Mucosa of stomach (tissue), 1 donor: Measurements from ENCODE around the gene PRX.

Experiments used
- H3K27me3 ChIP-seq: one replicate; pipeline ENCODE4 v1.7.0; 2013; ENCODE audit warnings: mild to moderate bottlenecking, low read length; ENCODE audit not compliant: control insufficient read depth, insufficient read depth
- H3K36me3 ChIP-seq: one replicate; pipeline ENCODE4 v1.7.0; 2013; ENCODE audit warnings: low read length; ENCODE audit not compliant: control insufficient read depth, insufficient read depth
- H3K4me1 ChIP-seq: one replicate; pipeline ENCODE4 v1.7.0; 2013; ENCODE audit warnings: mild to moderate bottlenecking, low read length; ENCODE audit not compliant: control insufficient read depth, insufficient read depth
- H3K4me3 ChIP-seq: one replicate; pipeline ENCODE4 v1.7.0; 2013; ENCODE audit warnings: low read length
- H3K9ac ChIP-seq: one replicate; pipeline ENCODE4 v1.7.0; 2013; ENCODE audit warnings: mild to moderate bottlenecking, low read length, moderate library complexity
- H3K9me3 ChIP-seq: one replicate; pipeline ENCODE4 v1.7.0; 2013; ENCODE audit warnings: mild to moderate bottlenecking, low read length, moderate library complexity; ENCODE audit not compliant: control insufficient read depth
- donor health status: Pancreatic carcinoma.

PRX gene

DNA sequence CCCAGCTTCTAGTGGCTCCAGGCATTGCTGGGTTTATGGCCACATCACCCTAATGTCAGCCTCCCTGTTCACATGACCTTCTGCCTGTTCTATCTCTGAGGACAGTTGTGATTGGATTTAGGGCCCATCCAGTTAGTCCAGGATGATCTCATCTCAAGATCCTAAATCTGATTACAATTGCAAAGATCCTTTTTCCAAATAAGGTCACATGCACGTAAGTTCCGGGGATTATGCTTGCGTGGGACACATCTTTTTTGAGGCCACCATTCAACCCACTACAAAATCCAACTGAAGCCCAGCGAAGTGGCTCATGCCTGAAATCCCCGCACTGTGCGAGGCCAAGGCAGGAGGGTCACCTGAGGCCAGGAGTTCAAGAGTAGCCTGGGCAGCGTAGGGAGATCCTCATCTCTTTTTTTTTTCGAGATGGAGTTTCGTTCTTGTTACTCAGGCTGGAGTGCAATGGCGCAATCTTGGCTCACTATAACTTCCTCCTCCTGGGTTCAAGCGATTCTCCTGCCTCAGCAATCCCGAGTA, 52.4 kb downstream of the PRX start:
- H3K36me3 ChIP-seq, result no peaks in the 10 kb centered on the region
- H3K9ac ChIP-seq, result no peak overlapping the region
- peaks cover 6% of the 10 kb centered on the region for H3K4me1 ChIP-seq
- no peaks in the 10 kb centered on the region for H3K27me3 ChIP-seq
- H3K9me3 ChIP-seq, result no peaks in the 10 kb centered on the region
- H3K4me3 ChIP-seq, result no peak overlapping the region

DNA sequence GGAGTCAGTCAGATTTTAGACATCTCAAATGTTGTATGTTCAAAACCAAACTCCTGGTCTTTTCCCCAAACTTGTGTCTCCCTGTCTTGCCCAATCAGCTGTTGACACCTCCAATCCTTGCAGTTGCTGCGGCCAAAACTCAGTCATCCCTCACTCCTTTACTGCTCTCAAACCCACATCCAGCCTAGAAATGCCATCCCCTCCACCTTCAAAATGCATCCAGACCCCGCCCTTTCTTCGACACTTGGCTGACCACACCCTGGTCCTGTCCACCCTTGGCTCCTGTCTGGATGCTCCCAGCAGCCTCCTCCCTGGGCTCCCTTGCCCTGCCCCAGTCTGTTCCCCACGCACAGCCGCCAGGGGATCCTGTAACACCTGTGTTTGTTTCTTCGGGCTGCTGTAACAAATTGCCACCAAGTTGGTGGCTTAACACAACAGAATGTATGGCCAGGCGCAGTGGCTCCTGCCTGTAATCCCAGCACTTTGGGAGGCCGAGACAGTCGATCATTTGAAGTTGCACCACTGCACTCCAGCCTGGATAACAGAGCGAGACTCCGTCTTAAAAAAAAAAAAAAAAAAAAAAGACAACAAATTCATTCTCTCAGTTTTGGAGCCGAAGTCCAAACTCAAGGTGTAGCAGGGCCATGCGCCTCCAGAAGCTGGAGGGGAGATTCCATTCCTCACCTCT, 53.0 kb downstream of the PRX start:
- Histone ChIP-seq H3K4me1 (peaks cover 3% of the 10 kb centered on the region), H3K36me3 (no peaks in the 10 kb centered on the region), H3K4me3 (no peak overlapping the region), H3K9me3 (no peaks in the 10 kb centered on the region), H3K27me3 (no peaks in the 10 kb centered on the region), H3K9ac (no peak overlapping the region)

DNA sequence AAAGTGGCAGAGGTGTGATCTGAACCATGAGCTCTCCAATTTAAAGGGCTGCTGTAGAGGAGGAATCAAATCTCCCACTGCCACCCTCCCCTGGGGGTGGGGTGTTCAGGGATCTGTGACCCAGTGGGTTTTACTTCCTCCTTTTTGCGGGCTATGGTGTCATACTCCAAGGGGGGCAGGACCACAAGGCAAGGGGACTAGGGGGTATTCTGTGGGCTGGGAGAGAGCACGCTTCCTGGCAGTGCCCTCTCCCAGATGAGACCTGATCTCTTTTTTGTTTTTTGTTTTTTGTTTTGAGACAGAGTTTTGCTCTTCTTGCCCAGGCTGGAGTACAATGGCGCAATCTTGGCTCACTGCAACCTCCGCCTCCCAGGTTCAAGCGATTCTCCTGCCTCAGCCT, 54.4 kb downstream of the PRX start:
- no peaks in the 10 kb centered on the region for H3K36me3 ChIP-seq
- H3K9ac ChIP-seq, result no peak overlapping the region
- H3K9me3 ChIP-seq, result no peaks in the 10 kb centered on the region
- H3K4me1 ChIP-seq, result no peaks in the 10 kb centered on the region
- no peak overlapping the region for H3K4me3 ChIP-seq
- H3K27me3 ChIP-seq, result no peaks in the 10 kb centered on the region

DNA sequence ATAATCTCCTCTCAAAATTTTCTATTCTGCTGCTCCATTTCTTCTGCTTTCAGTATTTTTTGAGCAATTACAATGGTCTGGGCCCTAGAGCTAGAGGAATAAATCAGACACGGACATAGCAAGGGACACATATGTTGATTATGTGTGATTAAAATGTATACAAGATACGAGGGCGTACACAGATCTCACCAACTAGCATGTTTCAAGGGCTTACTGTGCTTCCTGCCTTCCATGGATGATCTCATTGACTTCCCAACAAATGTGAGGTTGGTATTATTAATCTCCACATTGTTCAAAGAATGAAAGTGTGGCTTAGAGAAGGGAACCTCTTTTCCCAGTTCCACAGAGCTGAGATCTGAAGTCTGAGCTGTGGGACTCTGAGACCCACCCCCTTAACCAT, 55.5 kb downstream of the PRX start:
- Histone ChIP-seq H3K4me3 (no peak overlapping the region), H3K9ac (no peak overlapping the region), H3K4me1 (no peaks in the 10 kb centered on the region), H3K27me3 (no peaks in the 10 kb centered on the region), H3K9me3 (no peaks in the 10 kb centered on the region), H3K36me3 (no peaks in the 10 kb centered on the region)

DNA sequence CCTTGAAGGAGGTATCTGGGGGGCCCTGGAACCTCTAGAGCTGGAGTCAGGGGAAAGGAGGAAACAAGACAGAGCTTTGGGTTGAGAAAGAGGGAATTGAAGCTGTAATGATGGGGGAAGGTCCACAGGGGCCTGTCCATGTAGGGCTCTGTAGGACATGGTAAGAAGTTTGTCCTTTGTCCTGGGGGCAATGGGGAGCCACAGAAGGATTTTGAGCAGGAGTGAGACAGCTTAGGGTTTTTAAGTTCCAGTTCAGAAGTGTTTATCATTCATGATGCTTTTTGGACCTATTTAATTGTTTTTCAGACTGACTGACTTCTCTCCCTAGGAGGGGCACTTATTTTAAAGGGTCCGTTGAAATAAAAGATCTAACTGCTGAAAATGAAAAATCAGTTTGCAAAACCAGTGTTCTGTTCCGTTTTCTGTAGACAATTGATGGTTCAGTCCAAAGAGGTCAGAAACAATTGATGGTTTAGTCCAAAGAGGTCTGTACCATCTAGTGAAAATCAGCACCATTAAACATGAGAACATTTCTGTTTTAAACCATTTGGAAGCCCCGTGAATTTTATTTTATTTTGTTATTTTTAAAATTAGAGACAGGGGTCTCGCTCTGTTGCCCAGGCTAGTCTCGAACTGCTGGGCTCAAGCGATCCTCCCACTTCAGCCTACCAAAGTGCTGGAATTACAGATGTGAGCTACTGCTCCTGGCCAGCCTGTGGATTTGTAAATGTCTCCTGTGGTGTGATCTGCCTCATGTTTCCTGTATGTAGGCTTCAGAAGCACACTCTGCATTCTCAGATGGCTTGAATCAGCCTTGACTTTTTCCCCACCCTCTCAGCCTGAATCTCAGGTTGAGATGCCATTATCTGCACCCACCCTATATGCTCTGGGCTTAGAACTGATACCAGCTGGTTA, 56.2 kb downstream of the PRX start:
- H3K4me1 ChIP-seq, result no peaks in the 10 kb centered on the region
- H3K9me3 ChIP-seq, result no peaks in the 10 kb centered on the region
- H3K4me3 ChIP-seq, result no peak overlapping the region
- H3K36me3 ChIP-seq, result no peaks in the 10 kb centered on the region
- no peaks in the 10 kb centered on the region for H3K27me3 ChIP-seq
- no peak overlapping the region for H3K9ac ChIP-seq

DNA sequence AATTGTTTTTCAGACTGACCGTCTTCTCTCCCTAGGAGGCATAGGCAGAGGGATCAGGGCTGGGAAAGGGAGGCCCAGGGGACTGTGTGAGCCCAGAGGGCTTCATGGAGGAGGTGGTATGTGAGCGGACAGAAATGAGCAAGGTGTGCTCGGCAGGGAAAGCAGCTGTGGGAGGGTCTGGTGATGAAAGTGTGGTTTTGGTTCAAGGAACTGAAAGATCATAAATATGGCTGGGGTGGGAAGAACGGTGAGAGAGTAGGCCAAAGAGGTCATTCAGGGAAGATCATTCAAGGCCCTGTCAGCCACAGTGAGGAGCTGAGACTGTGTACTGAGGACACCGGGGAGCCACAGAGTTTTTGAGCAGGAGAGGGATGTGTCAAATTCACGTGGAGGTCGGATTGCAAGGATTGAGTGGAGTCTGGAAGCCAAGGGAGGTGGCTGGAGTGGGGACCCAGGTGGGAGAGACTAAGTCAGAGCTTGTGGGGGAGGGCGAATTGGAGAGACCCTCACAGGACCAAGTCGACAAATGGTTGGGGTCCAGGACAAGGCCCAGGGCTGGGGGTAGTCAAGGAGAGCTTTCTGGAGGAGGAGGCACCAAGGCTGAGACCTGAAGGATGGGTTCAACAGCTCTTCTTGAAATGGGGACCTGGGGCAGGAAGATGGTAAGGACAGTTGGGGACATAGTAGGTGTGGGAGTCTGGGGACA, 57.0 kb downstream of the PRX start:
- Histone ChIP-seq H3K9me3 (no peaks in the 10 kb centered on the region), H3K27me3 (no peaks in the 10 kb centered on the region), H3K4me3 (no peak overlapping the region), H3K4me1 (no peaks in the 10 kb centered on the region), H3K36me3 (peaks cover 4% of the 10 kb centered on the region), H3K9ac (no peak overlapping the region)

DNA sequence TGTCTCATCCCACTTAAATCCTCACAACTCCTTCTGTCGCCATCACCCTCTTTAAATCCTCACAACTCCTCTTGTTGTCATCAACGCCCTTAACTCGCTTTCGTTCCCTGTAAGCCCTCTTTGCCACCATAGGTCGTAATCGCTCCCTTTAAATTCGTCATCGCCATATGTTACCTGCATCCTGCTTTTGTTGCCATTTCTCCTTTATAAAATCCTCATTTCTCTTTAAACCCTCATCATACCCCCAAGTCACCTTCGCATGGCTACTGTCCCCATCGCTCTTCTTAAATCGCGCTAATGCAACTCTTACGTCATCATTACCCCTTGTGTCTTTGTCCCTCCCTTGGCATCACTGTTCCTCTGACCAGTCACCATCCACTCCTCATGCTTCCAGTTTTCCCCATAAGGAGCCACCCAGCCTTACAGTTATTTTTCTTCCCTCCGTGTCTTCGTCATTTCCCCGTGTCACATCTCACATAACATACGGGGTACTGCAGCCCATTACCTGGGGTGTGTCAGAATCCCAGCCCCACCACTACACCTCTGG, 64.1 kb downstream of the PRX start:
- H3K4me3 ChIP-seq, result peak overlapping the region; percentile 80
- H3K9me3 ChIP-seq, result no peaks in the 10 kb centered on the region
- H3K9ac ChIP-seq, result peak overlapping the region; percentile 84
- H3K4me1 ChIP-seq, result peaks cover 5% of the 10 kb centered on the region
- no peaks in the 10 kb centered on the region for H3K27me3 ChIP-seq
- peaks cover 4% of the 10 kb centered on the region for H3K36me3 ChIP-seq

DNA sequence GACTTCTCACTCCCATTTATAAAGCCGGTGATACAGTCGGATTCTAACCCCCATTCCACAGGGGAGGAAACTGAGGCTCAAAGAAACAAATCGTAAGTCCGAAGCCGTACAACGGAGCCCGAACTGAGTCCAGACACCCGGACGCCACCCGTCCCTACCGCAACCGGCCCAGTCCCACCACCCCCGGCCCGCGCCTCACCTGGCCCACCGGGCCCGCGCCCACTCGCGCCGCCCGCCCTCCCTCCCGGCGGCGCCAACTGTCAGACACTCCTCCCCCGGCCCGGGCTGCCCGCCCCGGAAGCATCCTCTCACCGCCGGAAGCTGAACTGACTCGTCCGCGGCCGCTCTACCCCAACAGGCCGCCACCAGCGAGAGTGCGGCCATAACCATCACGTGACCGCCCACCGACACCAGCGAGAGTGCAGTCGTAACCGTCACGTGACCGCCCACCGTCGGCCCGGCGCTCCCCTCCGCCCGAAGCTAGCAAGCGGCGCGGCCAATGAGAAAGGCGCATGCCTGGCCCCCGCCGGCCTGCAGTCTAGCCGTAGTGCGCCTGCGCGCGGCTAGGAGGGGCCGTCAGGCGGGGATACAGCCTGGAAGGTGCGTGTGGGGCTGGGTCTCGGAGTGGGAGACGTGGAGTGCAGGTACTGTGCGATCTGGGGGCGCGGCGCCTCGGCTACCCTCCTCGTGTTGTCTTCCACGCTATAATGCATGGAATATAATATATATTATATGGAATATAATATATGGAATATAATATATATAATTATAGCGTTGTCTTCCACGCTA, 64.9 kb downstream of the PRX start, which contains the start of the genes C19orf47 and PLD3:
C19orf47 (minus strand) TSS at position 273 of the 789 bp plus-strand sequence. CDS start 6,540 bp downstream, outside the sequence.
PLD3 (plus strand) TSS at position 571 of the 789 bp plus-strand sequence. CDS start 17,789 bp downstream, outside the sequence.
- Histone ChIP-seq H3K9me3 (no peaks in the 10 kb centered on the region), H3K4me1 (peaks cover 5% of the 10 kb centered on the region)

DNA sequence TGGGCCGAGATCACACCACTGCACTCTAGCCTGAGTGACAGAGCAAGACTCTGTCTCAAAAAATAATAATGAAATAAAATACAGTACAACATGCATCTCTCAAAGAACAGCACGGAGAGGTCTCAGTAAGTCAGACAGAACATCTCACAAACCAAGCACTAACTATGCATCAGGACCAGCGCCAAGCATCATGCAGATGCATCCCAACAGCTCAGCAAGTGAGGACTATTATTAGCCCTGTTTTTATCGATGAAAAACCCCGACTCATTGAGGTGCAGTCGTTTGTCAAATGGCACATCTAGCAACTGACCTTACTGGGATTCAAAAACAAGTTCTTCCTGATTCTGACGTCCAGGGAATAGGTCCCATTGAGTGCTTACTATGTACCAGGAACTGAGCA, 68.8 kb downstream of the PRX start:
- H3K9ac ChIP-seq, result no peak overlapping the region
- H3K27me3 ChIP-seq, result no peaks in the 10 kb centered on the region
- H3K4me3 ChIP-seq, result no peak overlapping the region
- H3K36me3 ChIP-seq, result no peaks in the 10 kb centered on the region
- peaks cover 4% of the 10 kb centered on the region for H3K4me1 ChIP-seq
- no peaks in the 10 kb centered on the region for H3K9me3 ChIP-seq

More for the DNA sequence above, 64.9 kb downstream of the PRX start, which contains the start of the genes C19orf47 and PLD3:
- Histone ChIP-seq H3K36me3 (peaks cover 4% of the 10 kb centered on the region), H3K9ac (peak within 1 kb of the TSS; percentile 84), H3K4me3 (peak within 1 kb of the TSS; percentile 80), H3K27me3 (no peaks in the 10 kb centered on the region)
